ENCODE data around the gene CFAP299.

Gene CFAP299

GRCh38 chr4:80542747-80543146 lies 207.2 kb downstream of the CFAP299 start:
- Mint-ChIP-seq H3K27me3 (ENCODE audit: low read depth) (peaks cover 42% of the 10 kb centered on the region), H3K36me3 (ENCODE audit: low read depth) (no peaks in the 10 kb centered on the region), H3K9me3 (no peaks in the 10 kb centered on the region), H3K4me1 (ENCODE audit: low read depth) (peaks cover 11% of the 10 kb centered on the region), H3K27ac (no peak overlapping the region), H3K4me3 (no peak overlapping the region)
- DNase-seq (ENCODE audit: low spot score), result no peak

- H3K4me3 Mint-ChIP-seq, result no peak overlapping the region
- no peak for DNase-seq (ENCODE audit: low spot score)
- H3K4me1 Mint-ChIP-seq (ENCODE audit: low read depth), result no peaks in the 10 kb centered on the region
- H3K9me3 Mint-ChIP-seq, result peaks cover 4% of the 10 kb centered on the region
- peaks cover 2% of the 10 kb centered on the region for H3K27me3 Mint-ChIP-seq (ENCODE audit: low read depth)
- H3K36me3 Mint-ChIP-seq (ENCODE audit: low read depth), result no peaks in the 10 kb centered on the region
- no peak overlapping the region for H3K27ac Mint-ChIP-seq
Observed at GRCh38 chr4:80560337-80560736, 224.8 kb downstream of the CFAP299 start.

GRCh38 chr4:80566203-80566872 lies 230.8 kb downstream of the CFAP299 start:
- no peak overlapping the region for H3K4me3 Mint-ChIP-seq
- no peak overlapping the region for H3K27ac Mint-ChIP-seq

GRCh38 chr4:80568891-80569290 lies 233.4 kb downstream of the CFAP299 start:
- no peak overlapping the region for H3K4me3 Mint-ChIP-seq
- no peak for DNase-seq (ENCODE audit: low spot score)
- no peaks in the 10 kb centered on the region for H3K9me3 Mint-ChIP-seq
- no peaks in the 10 kb centered on the region for H3K4me1 Mint-ChIP-seq (ENCODE audit: low read depth)
- H3K27me3 Mint-ChIP-seq (ENCODE audit: low read depth), result peaks cover 2% of the 10 kb centered on the region
- H3K36me3 Mint-ChIP-seq (ENCODE audit: low read depth), result no peaks in the 10 kb centered on the region
- H3K27ac Mint-ChIP-seq, result no peak overlapping the region

More at GRCh38 chr4:80566203-80566872, 230.8 kb downstream of the CFAP299 start:
- DNase-seq (ENCODE audit: low spot score), result no peak
- Mint-ChIP-seq H3K4me1 (ENCODE audit: low read depth) (no peaks in the 10 kb centered on the region), H3K9me3 (peaks cover 4% of the 10 kb centered on the region), H3K36me3 (ENCODE audit: low read depth) (no peaks in the 10 kb centered on the region), H3K27me3 (ENCODE audit: low read depth) (peaks cover 2% of the 10 kb centered on the region)

GRCh38 chr4:80576796-80577195 lies 241.3 kb downstream of the CFAP299 start:
- DNase-seq (ENCODE audit: low spot score), result no peak
- Mint-ChIP-seq H3K4me3 (no peak overlapping the region), H3K36me3 (ENCODE audit: low read depth) (no peaks in the 10 kb centered on the region), H3K9me3 (no peaks in the 10 kb centered on the region), H3K4me1 (ENCODE audit: low read depth) (peaks cover 3% of the 10 kb centered on the region), H3K27me3 (ENCODE audit: low read depth) (no peaks in the 10 kb centered on the region), H3K27ac (no peak overlapping the region)

- Mint-ChIP-seq H3K9me3 (no peaks in the 10 kb centered on the region), H3K27ac (no peak overlapping the region), H3K4me1 (ENCODE audit: low read depth) (peaks cover 6% of the 10 kb centered on the region), H3K36me3 (ENCODE audit: low read depth) (no peaks in the 10 kb centered on the region), H3K27me3 (ENCODE audit: low read depth) (peaks cover 2% of the 10 kb centered on the region), H3K4me3 (no peak overlapping the region)
- DNase-seq (ENCODE audit: low spot score), result no peak
Observed at GRCh38 chr4:80578001-80578400, 242.5 kb downstream of the CFAP299 start.

GRCh38 chr4:80585542-80585941 lies 250.0 kb downstream of the CFAP299 start:
- Mint-ChIP-seq H3K4me3 (no peak overlapping the region), H3K9me3 (no peaks in the 10 kb centered on the region), H3K36me3 (ENCODE audit: low read depth) (no peaks in the 10 kb centered on the region), H3K4me1 (ENCODE audit: low read depth) (peaks cover 6% of the 10 kb centered on the region), H3K27ac (no peak overlapping the region), H3K27me3 (ENCODE audit: low read depth) (peaks cover 4% of the 10 kb centered on the region)
- DNase-seq (ENCODE audit: low spot score), result no peak

- peaks cover 4% of the 10 kb centered on the region for H3K27me3 Mint-ChIP-seq (ENCODE audit: low read depth)
- no peak for DNase-seq (ENCODE audit: low spot score)
- no peak overlapping the region for H3K4me3 Mint-ChIP-seq
- no peaks in the 10 kb centered on the region for H3K9me3 Mint-ChIP-seq
- H3K36me3 Mint-ChIP-seq (ENCODE audit: low read depth), result no peaks in the 10 kb centered on the region
- peaks cover 3% of the 10 kb centered on the region for H3K4me1 Mint-ChIP-seq (ENCODE audit: low read depth)
- H3K27ac Mint-ChIP-seq, result no peak overlapping the region
Observed at GRCh38 chr4:80586716-80587115, 251.2 kb downstream of the CFAP299 start.

- DNase-seq (ENCODE audit: low spot score), result no peak
- no peaks in the 10 kb centered on the region for H3K9me3 Mint-ChIP-seq
- no peak overlapping the region for H3K4me3 Mint-ChIP-seq
- H3K4me1 Mint-ChIP-seq (ENCODE audit: low read depth), result no peaks in the 10 kb centered on the region
- H3K27me3 Mint-ChIP-seq (ENCODE audit: low read depth), result peaks cover 2% of the 10 kb centered on the region
- H3K36me3 Mint-ChIP-seq (ENCODE audit: low read depth), result no peaks in the 10 kb centered on the region
- H3K27ac Mint-ChIP-seq, result no peak overlapping the region
Observed at GRCh38 chr4:80587871-80588385, 252.4 kb downstream of the CFAP299 start.

- H3K4me3 Mint-ChIP-seq, result no peak overlapping the region
- H3K9me3 Mint-ChIP-seq, result no peaks in the 10 kb centered on the region
- no peak overlapping the region for H3K27ac Mint-ChIP-seq
- no peaks in the 10 kb centered on the region for H3K36me3 Mint-ChIP-seq (ENCODE audit: low read depth)
- DNase-seq (ENCODE audit: low spot score), result no peak
- H3K27me3 Mint-ChIP-seq (ENCODE audit: low read depth), result peaks cover 2% of the 10 kb centered on the region
- no peaks in the 10 kb centered on the region for H3K4me1 Mint-ChIP-seq (ENCODE audit: low read depth)
Observed at GRCh38 chr4:80592950-80593349, 257.4 kb downstream of the CFAP299 start.

GRCh38 chr4:80594701-80595100 lies 259.2 kb downstream of the CFAP299 start:
- Mint-ChIP-seq H3K9me3 (no peaks in the 10 kb centered on the region), H3K4me3 (no peak overlapping the region), H3K4me1 (ENCODE audit: low read depth) (no peaks in the 10 kb centered on the region), H3K36me3 (ENCODE audit: low read depth) (no peaks in the 10 kb centered on the region), H3K27me3 (ENCODE audit: low read depth) (no peaks in the 10 kb centered on the region), H3K27ac (no peak overlapping the region)
- DNase-seq (ENCODE audit: low spot score), result no peak

- H3K4me1 Mint-ChIP-seq (ENCODE audit: low read depth), result no peaks in the 10 kb centered on the region
- H3K36me3 Mint-ChIP-seq (ENCODE audit: low read depth), result no peaks in the 10 kb centered on the region
- H3K27me3 Mint-ChIP-seq (ENCODE audit: low read depth), result no peaks in the 10 kb centered on the region
- no peak for DNase-seq (ENCODE audit: low spot score)
- H3K4me3 Mint-ChIP-seq, result no peak overlapping the region
- no peak overlapping the region for H3K27ac Mint-ChIP-seq
- no peaks in the 10 kb centered on the region for H3K9me3 Mint-ChIP-seq
Observed at GRCh38 chr4:80608281-80608980, 272.9 kb downstream of the CFAP299 start.

GRCh38 chr4:80610199-80610598 lies 274.7 kb downstream of the CFAP299 start:
- H3K4me1 Mint-ChIP-seq (ENCODE audit: low read depth), result no peaks in the 10 kb centered on the region
- no peak overlapping the region for H3K4me3 Mint-ChIP-seq
- no peak overlapping the region for H3K27ac Mint-ChIP-seq
- no peak for DNase-seq (ENCODE audit: low spot score)
- H3K9me3 Mint-ChIP-seq, result no peaks in the 10 kb centered on the region
- no peaks in the 10 kb centered on the region for H3K27me3 Mint-ChIP-seq (ENCODE audit: low read depth)
- no peaks in the 10 kb centered on the region for H3K36me3 Mint-ChIP-seq (ENCODE audit: low read depth)

GRCh38 chr4:80610845-80611677 lies 275.5 kb downstream of the CFAP299 start:
- DNase-seq (ENCODE audit: low spot score), result no peak
- no peaks in the 10 kb centered on the region for H3K27me3 Mint-ChIP-seq (ENCODE audit: low read depth)
- no peaks in the 10 kb centered on the region for H3K4me1 Mint-ChIP-seq (ENCODE audit: low read depth)
- H3K9me3 Mint-ChIP-seq, result no peaks in the 10 kb centered on the region
- no peak overlapping the region for H3K4me3 Mint-ChIP-seq
- H3K36me3 Mint-ChIP-seq (ENCODE audit: low read depth), result no peaks in the 10 kb centered on the region
- no peak overlapping the region for H3K27ac Mint-ChIP-seq

Measured in T-helper 2 cell treated with Interferon-gamma antibody and Interleukin-4, amounts not matched to agents 5 μg/mL and 100 μg/mL, for 36 hours (primary cell).